ENCODE results near the gene FSTL4.

- no peak for TF ChIP-seq CTCF (conservative IDR thresholded peaks at IDR 0.05; ENCODE audit: low read depth, low read length)
- TF ChIP-seq RCOR1 (IDR thresholded peaks at IDR 0.05; ENCODE audit: insufficient replicate concordance, low read length), result no peak
- no peak for TF ChIP-seq CHD1 (IDR thresholded peaks at IDR 0.05; ENCODE audit: low read depth, low read length)
- no peak for TF ChIP-seq NFE2L2 (IDR thresholded peaks at IDR 0.05; ENCODE audit: low read depth, low read length)
- no peak for TF ChIP-seq POLR2A (IDR thresholded peaks at IDR 0.05; ENCODE audit: low read depth, low read length)
- no peak for TF ChIP-seq RFX5 (IDR thresholded peaks at IDR 0.05; ENCODE audit: low read depth, low read length)
- TF ChIP-seq MAFK (IDR thresholded peaks at IDR 0.05; ENCODE audit: low read depth, low read length), result no peak
Measured at GRCh38 chr5:133367984-133368383, 244.4 kb downstream of the FSTL4 start.

Data from IMR-90 (cell line).